A673 (cell line): ENCODE data around the gene KHNYN.
"Not testable (repeated sequence)": the region's sequence is repeated elsewhere in the genome, so short reads cannot be mapped to it uniquely, and the experiment has no call there.

ENCODE experiments used
- CTCF ChIP-seq: fragments of 300-800, 200-600 bp; sonication (generic); conservative IDR thresholded peaks from 2 replicates; pipeline ENCODE4 v1.5.1; 2017; ENCODE audit warnings: low read depth, mild to moderate bottlenecking, antibody characterized with exemption, low read length, moderate library complexity, mixed read lengths
- EZH2 ChIP-seq: fragments of 200-600 bp; sonication (generic); IDR thresholded peaks from 2 replicates; pipeline ENCODE4 v1.6.1; 2017; ENCODE audit warnings: borderline replicate concordance, low read depth, mild to moderate bottlenecking, mixed read lengths, antibody characterized with exemption, low read length; ENCODE audit not compliant: poor library complexity, severe bottlenecking

DNA sequence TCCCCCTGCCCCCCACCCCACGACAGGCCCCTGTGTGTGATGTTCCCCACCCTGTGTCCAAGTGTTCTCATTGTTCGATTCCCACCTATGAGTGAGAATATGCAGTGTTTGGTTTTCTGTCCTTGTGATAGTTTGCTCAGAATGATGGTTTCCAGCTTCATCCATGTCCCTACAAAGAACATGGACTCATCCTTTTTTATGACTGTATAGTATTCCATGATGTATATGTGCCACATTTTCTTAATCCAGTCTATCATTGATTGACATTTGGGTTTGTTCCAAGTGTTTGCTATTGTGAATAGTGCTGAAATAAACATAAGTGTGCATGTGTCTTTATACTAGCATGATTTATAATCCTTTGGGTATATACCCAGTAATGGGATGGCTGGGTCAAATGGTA lies 40.7 kb downstream of the KHNYN start:
- TF ChIP-seq CTCF, EZH2: not testable (repeated sequence)
